ENCODE results near the gene KIR3DL1.
"Not testable (repeated sequence)": the region's sequence is repeated elsewhere in the genome, so short reads cannot be mapped to it uniquely, and the experiment has no call there.

- TF ChIP-seq POLR2AphosphoS5 (IDR thresholded peaks at IDR 0.05), result peak in 1 of 3 donors; percentile 16
- not testable (repeated sequence) for TF ChIP-seq CTCF (IDR thresholded peaks at IDR 0.05 in 8 of 11, conservative IDR thresholded peaks at IDR 0.05 in 3 of 11)
These were observed 43.2 kb downstream of the KIR3DL1 start for GRCh38 chr19:54859421-54859820.
